Right ventricle myocardium superior (tissue), 1 donor: Measurements from ENCODE around the gene SCYGR3. TPM values are rescaled to one million over a fixed set of nuclear protein-coding genes. Genes with fewer than 3 reads are reported as not detected.

Experiments used
- ATAC-seq: fragments of 200-7000 bp; cut with Tn5 transposase; one replicate; pipeline ENCODE4 v1.9.1; 2020; ENCODE audit warnings: mild to moderate bottlenecking; ENCODE audit not compliant: poor library complexity
- DNase-seq: peaks from one replicate; pipeline ENCODE4 v3.0.0-alpha.2; 2020
- intact Hi-C: fragments of 100-400 bp; cut with DNase I; formaldehyde crosslinking; loops from one replicate; pipeline ENCODE4 v1.11.2; 2022
- long read RNA-seq: library from polyadenylated mRNA; unstranded; transcript quantifications from one replicate; pipeline ENCODE4 v2.0.0, GENCODE V29; 2021
- total RNA-seq: library from RNA; stranded (reverse); fragmentation: NEBNext Ultra II Directional; extraction: Animal tissue kit (Norgen Biotek cat#: 25700); gene quantifications from one replicate; pipeline ENCODE4 v1.2.1, GENCODE V29; 2021
- donor health status: DM: no; HTN: yes; CAD: no; lungs with severe emphysema.

The SCYGR3 gene
- total RNA-seq: not detected
- long read RNA-seq: 0 reads

- DNase-seq (no peak), ATAC-seq (no peak)
- intact Hi-C loops: no loop called here
Measured at GRCh38 chr2:227614740-227615139, at the start of gene SCYGR3. Gene SCYGR3 (minus strand): TSS chr2:227614840. CDS start chr2:227614840, 0 bp downstream.

GRCh38 chr2:227661827-227662226, 47.2 kb upstream of the SCYGR3 start:
- DNase-seq: no peak
- no peak for ATAC-seq
- intact Hi-C loops: no loop called here

GRCh38 chr2:227661025-227661649, 46.5 kb upstream of the SCYGR3 start:
- DNase-seq (no peak), ATAC-seq (no peak)
- intact Hi-C loops: no loop called here

GRCh38 chr2:227657199-227657845, 42.7 kb upstream of the SCYGR3 start:
- ATAC-seq: no peak
- no peak for DNase-seq
- intact Hi-C loops: no loop called here

GRCh38 chr2:227655454-227655853, 40.8 kb upstream of the SCYGR3 start:
- DNase-seq (no peak), ATAC-seq (peak; percentile 80)
- intact Hi-C loops: no loop called here

GRCh38 chr2:227654426-227654825, 39.8 kb upstream of the SCYGR3 start:
- intact Hi-C loops: no loop called here
- ATAC-seq: no peak
- DNase-seq: no peak

GRCh38 chr2:227653419-227653818, 38.8 kb upstream of the SCYGR3 start:
- intact Hi-C loops: no loop called here
- ATAC-seq (no peak), DNase-seq (no peak)

- intact Hi-C loops: no loop called here
- no peak for DNase-seq
- no peak for ATAC-seq
Measured at GRCh38 chr2:227643990-227644551, 29.4 kb upstream of the SCYGR3 start.

- intact Hi-C loops: no loop called here
- DNase-seq: no peak
- ATAC-seq: no peak
Measured at GRCh38 chr2:227642656-227643055, 28.0 kb upstream of the SCYGR3 start.

- ATAC-seq (no peak), DNase-seq (no peak)
- intact Hi-C loops: no loop called here
Measured at GRCh38 chr2:227634201-227634600, 19.6 kb upstream of the SCYGR3 start.

- DNase-seq (no peak), ATAC-seq (no peak)
Measured at GRCh38 chr2:227632827-227633226, 18.2 kb upstream of the SCYGR3 start.

GRCh38 chr2:227630322-227630721, 15.7 kb upstream of the SCYGR3 start:
- ATAC-seq: no peak
- DNase-seq: no peak
- intact Hi-C loops: no loop called here

More at GRCh38 chr2:227632827-227633226, 18.2 kb upstream of the SCYGR3 start:
- intact Hi-C loops: no loop called here

GRCh38 chr2:227629435-227629834, 14.8 kb upstream of the SCYGR3 start:
- intact Hi-C loops: no loop called here
- DNase-seq (no peak), ATAC-seq (no peak)

- ATAC-seq: no peak
- intact Hi-C loops: no loop called here
- DNase-seq: no peak
Measured at GRCh38 chr2:227627769-227628168, 13.1 kb upstream of the SCYGR3 start.

- intact Hi-C loops: no loop called here
- ATAC-seq (no peak), DNase-seq (no peak)
Measured at GRCh38 chr2:227626580-227627151, 12.0 kb upstream of the SCYGR3 start.

GRCh38 chr2:227625420-227625819, 10.8 kb upstream of the SCYGR3 start:
- intact Hi-C loops: no loop called here
- ATAC-seq (no peak), DNase-seq (no peak)

- no peak for DNase-seq
- no peak for ATAC-seq
- intact Hi-C loops: no loop called here
Measured at GRCh38 chr2:227623226-227623625, 8.6 kb upstream of the SCYGR3 start.

- DNase-seq (no peak), ATAC-seq (peak; percentile 71)
- intact Hi-C loops: no loop called here
Measured at GRCh38 chr2:227617316-227618230, 2.9 kb upstream of the SCYGR3 start, which contains the start of gene SCYGR4. Gene SCYGR4 (plus strand): TSS chr2:227617498. CDS start chr2:227617498, 0 bp downstream.

- no peak for ATAC-seq
- intact Hi-C loops: no loop called here
Measured at GRCh38 chr2:227616631-227617030, 2.0 kb upstream of the SCYGR3 start.

More at GRCh38 chr2:227616631-227617030, 2.0 kb upstream of the SCYGR3 start:
- no peak for DNase-seq
